ENCODE results near the gene RGL1.

DNA sequence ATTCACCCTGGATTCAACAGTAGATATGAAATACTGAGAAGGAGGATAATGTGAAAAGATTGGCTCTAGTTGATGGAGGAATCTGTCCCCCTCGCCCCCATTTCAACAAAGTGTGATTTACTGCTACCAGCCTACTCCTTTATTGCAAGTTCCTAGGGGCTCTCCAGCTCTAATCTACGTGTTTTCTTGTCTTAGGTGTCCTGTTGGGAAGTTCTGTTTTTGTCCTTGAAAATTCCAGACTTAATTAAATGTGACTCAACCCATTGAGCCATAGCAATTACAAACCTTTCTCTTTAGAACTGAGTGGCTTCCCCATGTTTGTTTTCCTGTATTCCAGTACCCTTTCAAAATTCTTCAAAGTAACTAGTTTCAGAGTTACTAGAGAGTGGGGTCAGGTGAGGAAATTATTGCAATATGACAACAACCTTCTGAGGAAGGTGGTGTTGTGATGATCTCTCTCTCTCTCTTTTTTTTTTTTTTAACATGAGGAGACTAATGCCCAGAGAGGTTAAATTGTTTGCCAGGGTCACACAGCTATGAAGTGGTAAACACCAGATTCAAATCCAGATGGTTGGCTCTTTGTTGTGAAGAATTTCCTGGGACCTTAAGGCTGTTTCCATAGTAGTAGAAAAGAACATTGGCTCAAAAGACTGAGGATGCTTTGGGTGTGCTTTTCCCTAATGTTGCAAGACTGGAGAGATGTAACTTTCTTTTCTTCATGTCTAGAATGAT lies 3.5 kb downstream of the RGL1 start:
- no peak for TF ChIP-seq POLR2A (IDR thresholded peaks at IDR 0.05; ENCODE audit: low read depth, low read length)
- no peak for TF ChIP-seq POLR2AphosphoS5 (IDR thresholded peaks at IDR 0.05; ENCODE audit: insufficient read depth, low read depth, low read length)
- no peak for TF ChIP-seq JUN (IDR thresholded peaks at IDR 0.05; ENCODE audit: borderline replicate concordance, insufficient read depth, insufficient read length, low read depth)

All from endothelial cell of umbilical vein (primary cell).